GM19438 (cell line): ENCODE results near the gene HTR1D.
"Not testable (repeated sequence)": the region's sequence is repeated elsewhere in the genome, so short reads cannot be mapped to it uniquely, and the experiment has no call there.

ENCODE experiments used
- ATAC-seq: cut with Tn5 transposase; IDR thresholded peaks from one replicate; pipeline ENCODE4 v1.9.1; 2021; ENCODE audit warnings: low read depth; ENCODE audit not compliant: unreplicated experiment

The HTR1D gene

GRCh38 chr1:23221107-23221506, 3.8 kb upstream of the HTR1D start:
- no peak for ATAC-seq

GRCh38 chr1:23216771-23217420, 406 bp downstream of the HTR1D start:
- ATAC-seq, result no peak

- no peak for ATAC-seq
Observed at GRCh38 chr1:23215751-23216449, 1.4 kb downstream of the HTR1D start.

- no peak for ATAC-seq
Observed at GRCh38 chr1:23215291-23215690, 2.0 kb downstream of the HTR1D start.

- ATAC-seq, result no peak
Observed at GRCh38 chr1:23214640-23215039, 2.7 kb downstream of the HTR1D start.

GRCh38 chr1:23211955-23212354, 5.3 kb downstream of the HTR1D start:
- ATAC-seq, result no peak

- ATAC-seq, result no peak
Observed at GRCh38 chr1:23210963-23211362, 6.3 kb downstream of the HTR1D start.

GRCh38 chr1:23210351-23210785, 6.9 kb downstream of the HTR1D start:
- no peak for ATAC-seq

- no peak for ATAC-seq
Observed at GRCh38 chr1:23209770-23210169, 7.5 kb downstream of the HTR1D start.

- ATAC-seq, result no peak
Observed at GRCh38 chr1:23208527-23208926, 8.8 kb downstream of the HTR1D start.

GRCh38 chr1:23207733-23208132, 9.6 kb downstream of the HTR1D start:
- ATAC-seq, result not testable (repeated sequence)

- no peak for ATAC-seq
Observed at GRCh38 chr1:23202263-23202749, 15.0 kb downstream of the HTR1D start.

GRCh38 chr1:23200883-23201282, 16.4 kb downstream of the HTR1D start:
- ATAC-seq, result no peak

GRCh38 chr1:23198373-23198772, 18.9 kb downstream of the HTR1D start:
- no peak for ATAC-seq

- ATAC-seq, result no peak
Observed at GRCh38 chr1:23196627-23197328, 20.5 kb downstream of the HTR1D start.

GRCh38 chr1:23194119-23194984, 22.9 kb downstream of the HTR1D start:
- ATAC-seq, result no peak

- ATAC-seq, result no peak
Observed at GRCh38 chr1:23193391-23194118, 23.7 kb downstream of the HTR1D start.

GRCh38 chr1:23191199-23191598, 26.1 kb downstream of the HTR1D start:
- ATAC-seq, result no peak

- not testable (repeated sequence) for ATAC-seq
Observed at GRCh38 chr1:23188936-23189452, 28.3 kb downstream of the HTR1D start.

- ATAC-seq, result no peak
Observed at GRCh38 chr1:23188434-23188884, 28.8 kb downstream of the HTR1D start.
